GM19193 (cell line): ENCODE measurements around the gene CRY2.

Experiments used
- POLR2A ChIP-seq: IDR thresholded peaks from 4 replicates; pipeline ENCODE4 v1.6.1; 2011; ENCODE audit not compliant: insufficient read depth, insufficient read length; ENCODE audit errors: extremely low read depth

The CRY2 gene

DNA sequence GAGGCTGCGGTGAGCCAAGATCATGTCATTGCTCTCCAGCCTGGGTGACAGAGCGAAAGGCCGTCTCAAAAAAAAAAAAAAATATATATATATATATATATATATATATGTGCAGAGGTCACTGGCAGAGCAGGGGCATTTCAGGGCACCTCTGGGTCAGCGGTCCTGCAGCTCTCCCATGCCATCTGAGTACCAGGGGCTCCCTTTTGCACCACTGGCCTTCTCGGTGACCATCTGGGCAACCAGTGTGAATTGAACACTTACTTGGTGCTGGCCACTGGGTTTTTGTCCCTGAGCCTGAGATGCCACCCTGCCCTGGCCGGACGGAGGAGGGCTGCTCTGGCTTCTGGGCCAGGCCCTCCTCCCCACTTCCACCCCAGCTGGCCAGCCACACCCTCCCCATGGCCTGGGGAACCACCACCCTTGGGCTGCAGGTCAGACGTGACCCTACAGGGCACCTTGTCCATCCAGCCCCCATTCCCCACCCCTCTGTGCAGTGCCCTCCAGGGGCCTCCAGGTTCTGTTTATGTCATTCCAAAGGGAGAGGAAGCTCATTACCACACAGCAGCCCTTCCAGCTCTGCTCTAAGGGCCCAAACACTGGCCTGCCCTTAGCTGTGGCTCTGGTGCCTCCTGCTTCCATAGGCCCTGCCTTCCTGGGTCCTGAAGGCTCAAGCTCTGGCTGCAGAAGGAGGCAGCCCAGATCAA, 48.4 kb downstream of the CRY2 start:
- TF ChIP-seq POLR2A: no peak

DNA sequence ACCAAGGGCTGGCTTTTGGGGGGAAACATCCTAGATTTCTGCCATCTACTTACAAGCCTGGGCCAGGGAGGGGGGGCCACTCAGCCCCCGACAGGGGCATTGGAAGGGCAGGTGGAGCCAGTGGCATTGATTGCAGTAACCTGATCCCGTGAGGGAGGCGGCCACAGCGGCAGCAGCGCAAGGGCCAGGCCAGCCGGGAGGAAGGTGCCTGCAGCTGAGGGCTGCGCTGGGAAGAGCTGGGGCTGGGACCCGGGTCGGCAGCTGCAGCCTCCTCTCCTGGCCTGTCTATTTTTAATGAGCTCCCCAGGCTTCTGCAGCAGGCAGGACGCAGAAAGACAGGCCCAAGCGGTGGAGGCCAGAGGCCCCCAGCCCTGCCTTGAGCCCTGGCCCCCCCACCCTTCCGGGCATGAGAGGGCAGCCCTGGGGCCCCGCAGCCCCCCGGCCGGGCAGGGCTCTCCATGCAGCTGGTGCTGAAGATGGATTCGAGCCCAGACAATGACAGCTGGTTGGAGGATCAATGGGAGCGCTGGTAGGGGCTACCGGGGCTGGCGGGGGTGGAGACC, 49.2 kb downstream of the CRY2 start:
- TF ChIP-seq POLR2A: no peak

DNA sequence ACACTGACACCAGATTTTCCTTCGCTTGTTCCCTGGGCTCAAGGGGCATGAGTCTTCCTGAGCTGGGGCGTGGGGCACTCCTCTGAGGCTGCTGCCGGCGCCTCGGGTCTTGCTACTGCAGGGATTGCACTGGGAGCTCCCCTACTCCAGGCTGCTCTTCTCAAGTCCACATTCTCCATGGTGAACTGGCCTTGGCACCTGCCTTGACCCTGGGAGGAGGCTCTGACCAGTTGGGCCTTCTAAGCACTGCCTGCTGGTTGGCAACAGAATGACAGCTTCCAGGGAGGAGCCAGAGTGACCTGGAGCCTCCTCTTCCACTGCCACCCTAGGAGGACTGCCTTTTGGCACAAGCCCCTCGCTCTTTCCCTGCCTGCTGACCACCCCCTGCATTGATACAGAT, 50.3 kb downstream of the CRY2 start:
- no peak for TF ChIP-seq POLR2A

DNA sequence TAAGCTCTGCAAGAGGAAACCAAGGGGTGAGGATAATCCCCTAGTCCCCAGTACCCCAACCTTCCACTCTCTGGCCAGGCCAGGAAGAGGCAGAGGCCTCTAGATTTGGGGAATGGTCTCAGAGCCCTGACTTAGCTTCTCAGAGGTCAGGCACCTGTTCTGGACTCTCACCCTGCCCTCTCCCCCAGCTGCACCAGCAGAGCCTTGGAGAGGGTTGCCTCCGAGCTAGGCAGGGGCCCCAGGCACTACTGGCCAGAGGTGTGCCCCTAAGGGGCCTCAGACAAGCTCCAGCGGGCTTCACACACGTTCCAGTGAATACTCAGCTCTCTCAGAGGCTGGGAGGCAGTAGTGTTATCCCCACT, 51.8 kb downstream of the CRY2 start:
- TF ChIP-seq POLR2A: no peak

DNA sequence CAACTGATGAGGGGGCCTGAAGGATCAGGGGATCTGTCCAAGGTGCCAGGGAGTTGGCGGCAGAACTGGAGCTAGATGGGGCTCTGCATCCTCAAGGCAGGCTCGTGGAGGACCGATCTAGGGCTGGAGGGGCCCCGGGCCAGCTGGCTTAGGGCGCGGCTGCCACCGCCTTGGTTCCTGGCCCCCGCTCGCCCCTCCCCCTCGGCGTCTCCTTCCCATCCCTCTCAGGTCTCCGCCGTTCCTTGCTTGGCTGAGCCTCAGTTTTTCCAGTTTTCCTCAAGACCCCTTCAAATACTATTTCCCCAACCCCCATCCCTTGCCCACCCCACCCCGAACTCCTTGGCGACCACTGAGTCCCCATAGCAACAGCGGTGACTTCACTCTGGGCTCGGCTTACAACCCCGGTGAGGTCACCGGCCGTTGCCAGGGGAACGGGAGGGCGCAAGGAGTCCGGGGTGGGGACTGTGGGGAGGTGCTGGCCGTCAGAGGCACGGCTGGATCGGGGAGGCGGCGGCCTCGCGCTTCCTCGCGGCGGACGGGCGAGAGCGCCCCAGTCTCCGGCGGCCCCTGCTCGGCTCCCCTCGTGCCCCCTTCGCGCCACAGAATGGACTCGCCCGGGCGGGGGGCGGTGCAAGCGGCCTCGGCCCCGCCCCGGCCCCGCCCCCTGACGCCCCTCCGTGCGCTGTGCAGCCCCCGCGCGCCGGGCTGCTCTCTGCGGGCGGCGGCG, 52.3 kb downstream of the CRY2 start:
- TF ChIP-seq POLR2A: no peak

DNA sequence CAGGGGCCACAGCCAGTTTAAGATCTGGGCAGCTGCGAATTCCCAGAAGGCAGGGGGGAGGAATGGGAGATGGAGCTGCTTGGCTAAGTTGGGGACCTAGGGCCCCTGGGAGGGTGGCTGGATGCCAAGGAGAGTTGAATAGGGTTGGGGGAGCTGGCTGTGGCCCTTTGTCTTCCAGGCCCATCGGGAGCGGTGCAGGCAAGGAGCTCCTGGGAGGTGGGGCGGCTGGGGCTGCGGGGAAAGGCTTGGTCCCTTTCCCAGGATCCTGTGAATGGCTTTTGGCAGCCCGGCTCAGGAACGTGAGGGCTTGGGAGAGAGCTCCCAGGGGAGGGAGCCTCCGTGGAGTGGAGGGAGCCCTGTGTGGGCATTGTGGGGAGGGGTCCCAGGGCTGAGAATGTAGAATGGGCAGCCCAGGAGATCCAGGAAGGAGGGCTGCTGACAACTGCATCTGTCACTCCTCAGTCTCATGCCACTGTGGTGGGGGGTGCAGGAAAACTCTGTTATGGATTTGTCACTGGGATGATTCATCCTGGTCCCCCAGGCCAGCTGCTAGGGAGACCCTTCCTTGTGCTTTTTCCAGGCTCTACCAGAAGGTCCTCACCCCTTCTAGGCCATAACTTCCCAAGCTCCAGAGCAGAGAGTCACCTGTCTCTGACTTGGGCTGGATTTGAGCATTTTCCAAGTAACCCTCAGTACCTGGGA, 53.8 kb downstream of the CRY2 start:
- no peak for TF ChIP-seq POLR2A

DNA sequence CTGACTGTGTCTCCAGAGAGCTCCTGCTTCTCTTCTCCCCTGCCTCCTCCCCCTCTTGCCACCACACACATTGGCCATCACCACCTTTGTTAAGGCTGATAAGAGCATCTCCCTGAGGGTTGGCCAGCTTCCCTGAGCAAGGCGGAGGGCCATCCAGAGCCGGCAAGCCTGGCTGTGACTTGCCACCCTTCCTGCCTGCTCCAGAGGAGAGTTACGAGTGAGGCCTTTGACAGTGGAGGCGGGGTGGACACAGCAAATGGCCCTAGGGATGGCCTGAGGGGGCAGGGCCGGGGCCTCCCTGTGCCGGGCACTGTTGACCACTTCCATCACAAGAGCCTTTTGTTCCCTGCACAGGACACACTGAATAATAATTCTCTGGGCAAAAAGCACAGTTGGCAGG, 54.4 kb downstream of the CRY2 start:
- no peak for TF ChIP-seq POLR2A

DNA sequence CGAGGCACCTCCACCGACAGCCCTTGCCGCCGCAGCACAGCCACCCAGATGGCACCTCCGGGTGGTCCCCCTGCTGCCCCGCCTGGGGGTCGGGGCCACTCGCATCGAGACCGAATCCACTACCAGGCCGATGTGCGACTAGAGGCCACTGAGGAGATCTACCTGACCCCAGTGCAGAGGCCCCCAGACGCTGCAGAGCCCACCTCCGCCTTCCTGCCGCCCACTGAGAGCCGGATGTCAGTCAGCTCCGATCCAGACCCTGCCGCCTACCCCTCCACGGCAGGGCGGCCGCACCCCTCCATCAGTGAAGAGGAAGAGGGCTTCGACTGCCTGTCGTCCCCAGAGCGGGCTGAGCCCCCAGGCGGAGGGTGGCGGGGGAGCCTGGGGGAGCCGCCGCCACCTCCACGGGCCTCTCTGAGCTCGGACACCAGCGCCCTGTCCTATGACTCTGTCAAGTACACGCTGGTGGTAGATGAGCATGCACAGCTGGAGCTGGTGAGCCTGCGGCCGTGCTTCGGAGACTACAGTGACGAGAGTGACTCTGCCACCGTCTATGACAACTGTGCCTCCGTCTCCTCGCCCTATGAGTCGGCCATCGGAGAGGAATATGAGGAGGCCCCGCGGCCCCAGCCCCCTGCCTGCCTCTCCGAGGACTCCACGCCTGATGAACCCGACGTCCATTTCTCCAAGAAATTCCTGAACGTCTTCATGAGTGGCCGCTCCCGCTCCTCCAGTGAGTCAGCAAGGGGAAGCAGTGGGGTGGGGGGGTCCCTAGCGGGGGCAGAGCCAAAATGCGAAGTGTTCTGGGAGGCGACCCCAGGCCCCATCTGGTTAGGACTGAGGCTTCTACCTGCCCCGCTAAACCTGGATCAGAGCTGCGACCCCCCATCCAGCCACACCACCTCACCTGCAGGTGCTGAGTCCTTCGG, 55.4 kb downstream of the CRY2 start:
- no peak for TF ChIP-seq POLR2A

DNA sequence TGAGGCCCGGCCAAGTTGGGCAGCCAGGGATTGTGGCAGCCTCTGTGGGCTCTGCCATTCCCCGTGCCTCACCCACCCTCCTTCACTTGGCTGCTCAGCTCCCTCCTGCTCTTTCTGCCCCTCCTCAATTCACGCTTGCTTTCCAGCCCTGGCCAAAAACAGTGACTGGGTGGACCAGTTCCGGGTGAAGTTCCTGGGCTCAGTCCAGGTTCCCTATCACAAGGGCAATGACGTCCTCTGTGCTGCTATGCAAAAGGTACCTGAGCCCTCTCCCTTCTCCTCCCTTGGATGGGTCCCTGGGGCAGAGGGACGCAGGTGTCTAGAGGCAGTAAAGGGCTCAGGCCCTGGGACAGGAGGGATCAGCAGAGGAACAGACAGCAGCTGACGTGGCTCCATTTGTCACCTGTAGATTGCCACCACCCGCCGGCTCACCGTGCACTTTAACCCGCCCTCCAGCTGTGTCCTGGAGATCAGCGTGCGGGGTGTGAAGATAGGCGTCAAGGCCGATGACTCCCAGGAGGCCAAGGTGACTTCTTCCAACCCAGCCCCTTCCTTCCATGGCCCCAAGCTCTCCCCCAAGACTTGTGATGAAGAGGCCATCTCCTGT, 57.1 kb downstream of the CRY2 start:
- TF ChIP-seq POLR2A: no peak

DNA sequence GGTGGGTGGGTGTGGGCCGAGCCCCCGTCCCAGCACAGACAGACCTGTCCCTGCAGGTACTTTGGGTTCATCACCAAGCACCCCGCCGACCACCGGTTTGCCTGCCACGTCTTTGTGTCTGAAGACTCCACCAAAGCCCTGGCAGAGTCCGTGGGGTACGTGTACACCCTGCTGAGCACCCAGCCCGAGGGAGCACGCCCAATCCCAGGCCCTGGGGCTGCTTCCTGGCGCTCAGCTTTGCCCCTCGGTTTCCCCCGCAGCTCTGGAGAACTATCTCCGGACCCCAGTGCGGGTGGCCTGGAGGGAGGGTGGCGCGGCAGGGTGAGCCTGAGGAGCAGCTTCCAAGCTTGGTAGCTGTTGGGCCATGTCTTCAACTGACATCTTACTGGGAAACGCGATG, 57.8 kb downstream of the CRY2 start:
- no peak for TF ChIP-seq POLR2A

DNA sequence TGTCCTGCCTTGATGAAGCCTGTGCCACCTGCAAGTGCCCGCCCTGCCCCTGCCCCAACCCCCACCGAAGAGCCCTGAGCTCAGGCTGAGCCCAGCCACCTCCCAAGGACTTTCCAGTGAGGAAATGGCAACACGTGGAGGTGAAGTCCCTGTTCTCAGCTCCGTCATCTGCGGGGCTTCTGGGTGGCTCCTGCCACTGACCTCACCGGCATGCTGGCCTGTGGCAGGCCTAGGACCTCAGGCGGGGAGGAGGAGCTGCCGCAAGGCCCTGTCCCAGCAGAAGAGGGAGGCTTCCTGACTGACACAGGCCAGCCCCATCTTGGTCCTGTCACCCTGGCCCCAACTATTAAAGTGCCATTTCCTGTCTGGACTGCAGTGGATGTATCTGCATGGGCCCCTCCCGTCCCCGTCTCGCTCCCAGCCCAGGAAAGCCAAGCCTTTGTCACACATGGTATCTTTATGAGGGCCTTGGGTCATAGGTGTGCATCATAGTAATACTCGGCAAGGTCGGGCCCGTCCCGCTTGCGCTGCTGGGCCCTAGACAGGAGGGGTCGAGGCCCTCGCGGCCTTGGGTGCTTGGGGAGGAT, 58.9 kb downstream of the CRY2 start:
- no peak for TF ChIP-seq POLR2A

DNA sequence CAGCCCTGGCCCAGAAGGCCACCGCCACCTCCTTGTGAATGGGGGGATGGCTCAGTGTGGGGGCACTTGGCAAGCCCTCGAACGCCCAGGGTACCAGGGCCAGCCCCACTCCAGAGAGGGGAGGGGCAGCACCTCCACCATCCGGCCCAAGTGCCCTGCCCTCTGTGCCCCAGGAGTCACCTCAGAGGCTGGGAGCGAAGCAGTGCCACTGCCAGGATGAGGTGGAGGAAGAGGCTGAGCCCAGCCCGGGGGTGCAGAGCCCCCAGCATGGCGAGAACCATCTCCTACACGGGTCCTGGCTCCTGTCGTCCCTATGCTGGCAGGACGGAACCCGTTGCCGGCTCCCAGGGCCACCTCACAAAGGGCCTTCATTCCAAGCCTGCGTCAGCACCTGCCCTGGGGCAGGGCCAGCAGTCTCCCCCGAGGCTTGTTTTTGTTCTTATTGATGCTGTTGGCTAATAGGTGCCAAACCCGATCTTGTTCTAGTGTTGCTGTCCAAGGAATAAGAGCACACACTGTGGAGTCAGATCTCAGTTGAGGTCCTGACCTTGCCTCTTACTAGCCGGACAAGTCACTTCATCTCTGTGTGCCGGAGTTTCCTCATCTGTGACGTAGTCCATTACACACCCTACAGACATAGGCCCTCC, 59.8 kb downstream of the CRY2 start, which contains the start of gene FREY1:
TSS of gene FREY1 (minus strand) at position 307 of the 647 bp plus-strand sequence. CDS start at position 281, 26 bp downstream.
- TF ChIP-seq POLR2A: peak; percentile 38

DNA sequence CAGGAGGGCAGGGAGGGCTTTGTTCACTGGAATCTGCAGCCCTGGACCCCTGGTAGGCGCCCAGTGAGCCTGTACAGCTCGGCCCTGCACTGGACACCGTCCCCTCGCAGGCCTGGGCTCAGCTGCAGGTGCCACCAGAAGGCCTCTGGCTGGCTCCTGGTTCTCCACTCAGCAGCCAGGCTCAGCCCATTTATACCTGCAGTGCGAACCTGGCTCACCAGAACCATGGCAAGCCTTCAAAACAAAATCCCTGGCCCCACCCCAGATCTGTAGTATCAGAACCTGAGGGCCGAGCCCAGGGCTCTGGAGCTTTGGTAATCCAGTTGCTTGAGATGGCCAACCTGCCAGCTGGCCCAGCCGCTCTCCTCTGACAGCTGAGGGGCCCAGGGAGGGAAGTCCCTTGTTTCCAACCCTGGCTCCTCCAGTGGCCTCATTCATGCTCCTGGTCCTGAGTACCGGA, 60.7 kb downstream of the CRY2 start:
- peak; percentile 10 for TF ChIP-seq POLR2A
